Measurements from ENCODE around the gene EID3.
"Not testable (repeated sequence)": the region's sequence is repeated elsewhere in the genome, so short reads cannot be mapped to it uniquely, and the experiment has no call there.

Gene EID3

DNA sequence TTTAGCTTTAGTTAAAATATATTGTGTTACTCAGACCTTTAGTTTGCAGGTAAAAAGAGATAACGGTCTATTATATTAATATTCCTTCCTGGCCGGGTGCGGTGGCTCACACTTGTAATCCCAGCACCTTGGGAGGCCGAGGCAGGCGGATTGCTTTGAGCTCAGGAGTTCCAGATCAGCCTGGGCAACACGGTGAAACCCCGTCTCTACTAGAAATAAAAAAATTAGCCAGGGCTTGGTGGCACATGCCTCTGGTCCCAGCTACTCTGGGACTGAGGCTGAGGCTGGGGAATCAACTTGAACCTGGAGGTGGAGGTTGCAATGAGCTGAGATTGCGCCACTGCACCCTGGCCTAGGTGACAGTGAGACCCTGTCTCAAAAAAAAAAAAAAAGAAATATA, 13.2 kb upstream of the EID3 start:
- no peak for DNase-seq (ENCODE audit: low spot score)

DNA sequence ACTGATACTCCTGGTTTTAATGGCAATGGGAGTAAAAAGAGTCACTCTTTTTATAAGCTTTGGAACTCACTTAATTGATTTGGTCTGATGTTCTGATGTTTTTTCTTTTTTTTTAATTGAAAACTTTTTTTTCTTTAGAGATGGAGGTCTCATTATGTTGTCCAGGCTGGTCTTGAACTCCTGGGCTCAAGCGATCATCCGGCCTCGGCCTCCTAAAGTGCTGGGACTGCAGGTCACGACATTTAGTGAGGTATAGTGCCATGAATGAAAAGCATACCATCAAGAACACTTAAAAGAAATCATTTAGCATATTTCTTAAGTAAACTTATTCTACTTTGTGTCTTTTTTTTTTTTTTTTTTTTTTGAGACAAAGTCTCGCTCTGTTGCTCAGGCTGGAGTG, 12.7 kb upstream of the EID3 start:
- no peak for DNase-seq (ENCODE audit: low spot score)

DNA sequence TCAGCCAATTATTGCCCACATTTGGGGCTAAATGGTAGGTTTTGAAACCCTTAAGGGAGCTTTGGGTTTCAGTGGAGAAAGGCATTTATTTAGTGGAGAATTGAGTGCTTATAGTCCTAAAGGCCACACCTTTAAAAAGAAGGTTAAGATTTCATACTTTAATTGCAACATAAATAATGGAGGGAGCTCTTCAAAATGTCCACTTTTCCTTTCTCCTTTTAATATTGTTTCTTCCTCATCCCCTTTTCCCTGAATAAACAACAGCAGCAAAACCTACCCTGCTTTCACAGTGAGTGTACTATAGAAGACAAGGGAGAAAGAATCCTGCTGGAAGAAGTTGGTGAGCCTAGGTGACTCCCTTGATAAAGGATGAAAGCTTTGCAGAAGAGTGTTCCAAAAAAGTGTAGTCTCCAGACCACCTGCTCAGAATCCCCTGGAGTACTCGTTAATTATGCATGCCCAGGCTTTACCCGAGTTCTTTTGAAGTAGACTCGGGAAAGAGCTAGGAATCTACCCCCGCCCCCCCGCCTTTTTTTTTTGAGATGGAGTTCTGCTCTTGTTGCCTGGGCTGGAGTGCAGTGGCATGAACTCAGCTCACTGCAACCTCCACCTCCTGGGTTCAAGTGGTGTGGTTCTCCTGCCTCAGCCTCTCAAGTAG, 11.5 kb upstream of the EID3 start:
- DNase-seq (ENCODE audit: low spot score): no peak

- no peak for DNase-seq (ENCODE audit: low spot score)
Measured at GRCh38 chr12:104292872-104293794, 10.4 kb upstream of the EID3 start.

DNA sequence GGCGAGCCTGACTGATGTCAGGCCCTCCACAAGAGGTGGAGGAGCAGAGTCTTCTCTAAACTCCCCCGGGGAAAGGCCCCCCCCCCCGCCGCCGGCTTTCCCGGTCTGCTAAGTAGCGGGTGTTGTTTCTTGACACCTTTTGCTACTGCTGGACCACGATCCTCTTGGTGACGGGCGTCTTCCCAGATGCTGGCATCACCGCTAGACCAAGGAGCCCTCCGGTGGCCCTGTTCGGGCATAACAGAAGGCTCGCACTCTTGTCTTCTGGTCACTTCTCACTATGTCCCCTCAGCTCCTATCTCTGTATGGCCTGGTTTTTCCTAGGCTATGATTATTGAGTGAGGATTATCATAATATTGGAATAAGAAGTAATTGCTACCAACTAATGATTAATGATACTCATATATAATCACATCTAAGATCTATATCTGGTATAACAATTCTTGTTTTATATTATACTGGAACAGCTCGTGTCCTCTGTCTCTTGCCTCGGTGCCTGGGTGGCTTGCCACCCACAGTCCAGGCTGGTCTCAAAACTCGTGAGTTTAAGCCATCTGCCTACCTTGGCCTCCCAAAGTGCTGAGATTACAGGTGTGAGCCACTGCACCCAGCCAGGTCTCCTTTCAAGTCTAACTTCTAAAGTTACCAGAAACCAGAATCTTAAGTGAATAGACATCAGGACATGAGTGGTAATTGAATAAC, 9.2 kb upstream of the EID3 start:
- not testable (repeated sequence) for DNase-seq (ENCODE audit: low spot score)

DNA sequence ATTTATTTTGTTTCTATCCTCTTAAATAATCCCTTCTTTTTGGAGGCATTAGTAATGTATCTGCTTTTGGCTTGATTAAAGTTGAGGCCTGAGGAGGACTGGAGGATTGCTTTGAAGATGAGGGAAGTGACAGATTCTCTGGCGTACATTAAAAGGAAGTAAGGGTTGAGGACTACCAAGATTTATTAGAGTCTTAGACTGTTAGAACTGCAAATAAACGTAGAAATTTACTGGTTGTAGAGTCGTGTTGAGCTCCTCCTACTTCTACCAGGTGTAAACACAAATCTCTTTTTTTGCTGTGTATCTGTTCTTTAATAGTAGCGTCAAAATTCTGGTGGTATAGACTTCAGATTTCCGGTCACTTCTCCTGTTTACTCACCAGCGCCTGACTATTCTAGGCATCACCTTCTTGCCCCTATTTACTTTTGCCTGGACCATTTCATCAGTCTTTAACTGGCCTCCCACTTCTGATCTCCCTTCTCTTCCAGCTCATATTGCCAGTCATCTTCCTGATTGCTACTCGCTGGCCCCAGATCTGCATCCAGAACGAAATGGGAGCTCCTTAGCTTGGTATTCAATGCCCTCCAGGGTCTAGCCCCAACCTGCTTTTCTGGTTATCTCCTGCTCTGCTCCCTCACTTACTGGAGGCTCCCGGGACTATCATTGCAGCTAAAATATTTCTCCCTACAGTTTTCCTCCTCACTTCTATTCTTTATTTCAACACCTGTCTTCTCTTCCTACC, 8.4 kb upstream of the EID3 start:
- no peak for DNase-seq (ENCODE audit: low spot score)

- no peak for DNase-seq (ENCODE audit: low spot score)
Measured at GRCh38 chr12:104295954-104296353, 7.6 kb upstream of the EID3 start.

- no peak for DNase-seq (ENCODE audit: low spot score)
Measured at GRCh38 chr12:104296718-104297117, 6.8 kb upstream of the EID3 start.

GRCh38 chr12:104297477-104298113, 5.9 kb upstream of the EID3 start:
- no peak for DNase-seq (ENCODE audit: low spot score)

- no peak for DNase-seq (ENCODE audit: low spot score)
Measured at GRCh38 chr12:104299842-104300481, 3.6 kb upstream of the EID3 start.

DNA sequence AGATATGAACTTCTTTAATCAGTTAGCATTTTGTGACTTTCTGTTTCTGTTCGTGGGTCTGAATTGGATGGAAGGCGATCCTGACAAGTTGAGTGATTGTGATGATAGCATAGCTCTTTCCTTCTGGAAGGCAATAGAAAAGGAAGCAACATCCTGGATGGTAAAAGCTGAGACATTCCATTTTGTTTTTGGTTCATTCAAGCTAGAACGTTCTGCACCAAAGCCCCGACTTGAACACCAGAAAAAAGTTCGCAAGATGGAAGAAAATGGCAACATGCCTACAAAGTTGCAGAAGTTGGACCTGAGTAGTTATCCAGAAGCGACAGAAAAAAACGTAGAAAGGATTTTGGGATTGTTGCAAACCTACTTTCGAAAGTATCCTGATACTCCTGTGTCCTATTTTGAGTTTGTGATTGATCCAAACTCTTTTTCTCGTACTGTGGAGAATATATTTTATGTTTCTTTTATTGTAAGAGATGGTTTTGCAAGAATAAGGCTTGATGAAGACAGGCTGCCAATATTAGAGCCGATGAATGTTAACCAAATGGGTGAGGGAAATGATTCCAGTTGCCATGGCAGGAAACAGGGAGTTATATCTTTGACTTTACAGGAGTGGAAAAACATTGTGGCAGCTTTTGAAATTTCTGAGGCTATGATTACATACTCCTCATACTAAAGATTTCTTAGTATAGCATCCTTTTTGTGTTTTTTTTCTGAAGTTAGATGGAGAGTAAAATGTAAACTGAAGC, 896 bp downstream of the EID3 start:
- no peak for DNase-seq (ENCODE audit: low spot score)

DNA sequence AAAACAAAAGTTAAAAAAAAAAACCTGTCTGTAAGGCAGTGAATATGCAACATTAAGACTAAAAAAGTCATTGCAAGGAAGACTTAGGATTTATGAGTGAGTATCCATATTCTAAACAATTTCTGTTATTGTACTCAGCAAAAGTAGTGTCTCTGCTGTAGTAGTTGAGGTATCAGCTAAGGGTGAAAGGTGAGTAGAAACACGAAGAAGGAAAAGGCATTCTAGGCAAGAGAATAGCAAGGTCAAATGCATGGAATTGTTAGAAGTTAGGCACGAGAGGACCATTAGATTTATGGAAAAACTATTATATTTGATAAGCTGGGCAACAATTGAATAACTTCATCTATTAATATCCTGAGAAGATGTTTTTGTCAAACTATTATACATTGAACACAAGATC, 1.8 kb downstream of the EID3 start:
- no peak for DNase-seq (ENCODE audit: low spot score)

- no peak for DNase-seq (ENCODE audit: low spot score)
Measured at GRCh38 chr12:104306376-104306775, 2.8 kb downstream of the EID3 start.

DNA sequence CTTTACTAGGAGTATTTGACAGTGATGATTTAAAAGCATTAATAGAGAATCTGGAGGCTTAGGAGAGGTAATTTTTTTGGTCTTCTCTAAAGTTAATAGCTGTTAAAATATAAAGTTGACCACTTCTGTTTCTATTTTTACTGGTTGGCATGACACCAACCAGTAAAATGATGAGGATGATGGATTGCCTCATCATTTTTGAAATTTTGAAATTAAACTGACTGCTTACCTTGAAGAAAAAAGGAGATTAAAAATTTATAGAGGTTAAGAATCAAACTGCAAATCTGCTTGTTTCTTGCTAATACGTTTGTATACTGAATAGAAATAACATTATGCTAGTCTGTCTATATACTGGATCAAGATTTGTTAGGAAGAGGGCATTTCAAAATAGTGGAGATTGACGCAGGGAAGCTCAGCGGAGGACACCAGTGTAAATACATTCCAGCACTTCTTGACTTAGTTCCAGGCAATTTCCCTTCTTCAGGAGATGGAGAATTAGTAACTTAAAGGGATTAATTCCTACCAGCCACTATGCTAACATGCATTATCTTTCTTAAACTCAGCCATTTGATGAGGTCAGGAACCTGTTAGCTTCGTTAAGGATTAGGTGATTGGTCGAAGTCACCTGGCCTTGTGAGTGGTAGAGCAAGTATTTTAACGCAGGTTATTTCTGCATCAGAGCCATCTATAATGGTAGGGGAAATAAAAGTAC, 3.6 kb downstream of the EID3 start:
- DNase-seq (ENCODE audit: low spot score): no peak

GRCh38 chr12:104307655-104308000, 4.1 kb downstream of the EID3 start:
- no peak for DNase-seq (ENCODE audit: low spot score)

DNA sequence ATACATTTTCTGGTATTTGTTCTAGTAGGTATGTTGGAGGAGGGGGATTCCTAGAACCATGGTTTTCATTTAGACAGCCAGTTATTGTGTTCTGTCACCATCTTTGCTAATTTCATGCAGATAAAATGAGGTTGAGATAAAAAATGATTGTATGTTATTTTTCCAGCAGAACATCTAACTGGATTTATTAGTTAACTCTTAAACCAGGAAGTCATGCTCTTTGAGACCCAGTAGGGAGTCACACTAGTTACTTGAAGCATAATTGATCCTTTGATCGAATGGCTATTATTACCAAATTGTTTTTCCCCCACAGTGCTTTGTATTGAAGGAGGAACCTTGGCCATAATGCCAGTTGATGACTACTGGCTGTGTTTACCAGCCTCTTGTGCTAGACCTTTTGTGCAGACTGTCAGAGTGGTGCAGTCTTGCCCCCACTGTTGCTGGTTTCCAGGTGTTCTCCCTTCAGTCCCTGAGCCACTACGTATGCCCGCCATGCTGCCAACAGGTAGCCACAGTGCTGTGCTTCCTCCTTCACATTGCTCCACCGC, 6.0 kb downstream of the EID3 start:
- no peak for DNase-seq (ENCODE audit: low spot score)

GRCh38 chr12:104310751-104311633, 7.5 kb downstream of the EID3 start:
- DNase-seq (ENCODE audit: low spot score): no peak

DNA sequence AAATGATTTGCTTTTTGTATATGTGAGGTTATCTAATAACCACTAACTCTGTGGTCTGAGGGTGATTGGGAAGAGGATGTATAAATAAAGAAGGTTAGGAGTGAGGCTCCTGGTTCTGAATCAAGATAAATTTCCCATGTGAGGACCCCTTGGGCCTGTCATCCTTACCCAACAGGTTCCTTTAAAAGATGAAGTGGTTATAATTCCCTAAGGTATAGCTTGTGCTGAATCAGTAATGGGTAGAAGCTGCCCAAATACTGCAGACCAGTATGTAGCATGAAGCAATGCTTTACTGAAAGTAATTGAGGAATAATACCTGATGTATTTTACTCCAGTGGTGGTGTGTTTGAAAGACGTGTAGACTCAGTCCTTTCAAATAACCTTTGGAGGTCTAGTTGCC, 8.7 kb downstream of the EID3 start:
- no peak for DNase-seq (ENCODE audit: low spot score)

GRCh38 chr12:104312654-104313053, 9.1 kb downstream of the EID3 start:
- no peak for DNase-seq (ENCODE audit: low spot score)

Measured in HuH-7 (cell line).